Measurements from ENCODE around the gene PRSS27.

- TF ChIP-seq CTCF (optimal IDR thresholded peaks at IDR 0.05 in 1 of 3, IDR thresholded peaks at IDR 0.05 in 1 of 3, conservative IDR thresholded peaks at IDR 0.05 in 1 of 3; ENCODE audit: extremely low read depth in 1 of 3, insufficient read depth in 2 of 3, low read length in 3 of 3) (no peak), EZH2 (IDR thresholded peaks at IDR 0.05; ENCODE audit: low read length) (no peak)
Measured at GRCh38 chr16:2682209-2683021, 37.6 kb downstream of the PRSS27 start, which contains the start of gene KCTD5.
